Osteoblast (primary cell): Measurements from ENCODE around the gene CNKSR2. TPM values are rescaled to one million over a fixed set of nuclear protein-coding genes. Genes with fewer than 3 reads are reported as not detected.

Experiments used
- DNase-seq: peaks from one replicate; pipeline ENCODE4 v3.0.0; 2011; ENCODE audit warnings: low spot score, mixed read lengths; ENCODE audit not compliant: insufficient read length; ENCODE audit errors: missing footprints
- H2AFZ ChIP-seq: 2 replicates; pipeline ENCODE4 v1.6.0; 2011; ENCODE audit warnings: mild to moderate bottlenecking, low read length
- H3K27ac ChIP-seq: 2 replicates; pipeline ENCODE4 v1.5.1; 2011; ENCODE audit warnings: mild to moderate bottlenecking, low read depth, low read length, moderate library complexity
- H3K27me3 ChIP-seq: 2 replicates; pipeline ENCODE4 v1.6.0; 2012; ENCODE audit warnings: mild to moderate bottlenecking, control low read depth, inconsistent platforms, low read length, moderate library complexity; ENCODE audit not compliant: insufficient read depth
- H3K36me3 ChIP-seq: 2 replicates; pipeline ENCODE4 v1.5.1; 2011; ENCODE audit warnings: mild to moderate bottlenecking, low read length, control low read depth, moderate library complexity; ENCODE audit not compliant: insufficient read depth
- H3K4me1 ChIP-seq: 2 replicates; pipeline ENCODE4 v1.5.1; 2011; ENCODE audit warnings: mild to moderate bottlenecking, low read length, control low read depth, moderate library complexity; ENCODE audit not compliant: insufficient read depth
- H3K4me2 ChIP-seq: 2 replicates; pipeline ENCODE4 v1.6.0; 2011; ENCODE audit warnings: mild to moderate bottlenecking, low read length; ENCODE audit not compliant: insufficient read depth
- H3K4me3 ChIP-seq: fragments of 200-600 bp; sonication (generic); 3 replicates; pipeline ENCODE4 v1.5.1; 2012; ENCODE audit warnings: mild to moderate bottlenecking, low read length, inconsistent platforms; ENCODE audit not compliant: insufficient read depth
- H3K79me2 ChIP-seq: 2 replicates; pipeline ENCODE4 v1.6.0; 2012; ENCODE audit warnings: mild to moderate bottlenecking, low read length, control low read depth, inconsistent platforms; ENCODE audit not compliant: insufficient read depth
- H3K9me3 ChIP-seq: 2 replicates; pipeline ENCODE4 v1.5.1; 2011; ENCODE audit warnings: low read depth, low read length, control low read depth
- H4K20me1 ChIP-seq: 2 replicates; pipeline ENCODE4 v1.6.0; 2012; ENCODE audit warnings: mild to moderate bottlenecking, low read length, control low read depth; ENCODE audit not compliant: insufficient read depth
- CTCF ChIP-seq: IDR thresholded peaks from 2 replicates; pipeline ENCODE4 v1.5.1; 2011; ENCODE audit warnings: mild to moderate bottlenecking, low read depth, low read length, moderate library complexity; ENCODE audit errors: extremely low read depth
- total RNA-seq: library from RNA; depleted of rRNA; stranded (reverse); fragments of >200 nt; gene quantifications from 2 replicates; pipeline ENCODE4 v1.2.3, GENCODE V29; 2012

The CNKSR2 gene
- total RNA-seq, 1 donor = 1.8 TPM

DNA sequence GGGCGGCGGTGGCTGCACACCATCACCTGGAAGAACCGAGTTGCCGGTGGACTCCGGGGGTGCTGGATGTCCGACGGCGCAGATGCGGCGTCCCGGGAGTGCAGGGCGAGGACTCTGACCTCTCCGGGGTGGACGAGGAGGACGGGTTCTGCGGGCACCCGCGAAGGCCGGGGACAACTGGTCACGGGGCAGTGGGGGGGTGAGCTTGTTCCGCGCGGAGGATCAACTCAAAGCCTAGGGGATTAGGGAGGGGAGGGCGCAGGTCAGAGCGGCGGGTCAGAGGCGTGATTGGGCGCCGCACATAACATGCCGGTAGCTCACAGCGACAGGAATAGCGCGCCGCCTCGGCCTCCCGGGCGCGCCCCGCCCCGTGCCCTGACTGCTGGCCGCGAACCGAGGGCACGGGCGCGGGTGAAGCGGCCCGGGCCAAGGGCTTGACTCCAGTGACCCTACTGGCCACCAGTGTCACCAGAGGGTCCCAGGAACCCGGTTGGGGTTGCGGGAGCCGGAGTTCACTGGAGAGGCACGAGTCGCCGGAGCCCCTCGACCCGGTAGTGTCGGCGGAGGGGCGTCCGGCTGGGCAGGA is 284.0 kb downstream of the CNKSR2 start, which contains the start of gene KLHL34:
TSS of gene KLHL34 (minus strand) at position 179 of the 586 bp plus-strand sequence. CDS start 542 bp downstream, outside the sequence.
- Histone ChIP-seq H3K9me3 (no peaks in the 10 kb centered on the region), H3K27ac (no peak within 1 kb of the TSS), H3K4me2 (no peak within 1 kb of the TSS), H3K4me3 (no peak within 1 kb of the TSS), H3K79me2 (no peaks in the 10 kb centered on the region), H2AFZ (no peak within 1 kb of the TSS), H3K27me3 (no peaks in the 10 kb centered on the region), H3K36me3 (no peaks in the 10 kb centered on the region), H3K4me1 (no peaks in the 10 kb centered on the region), H4K20me1 (no peaks in the 10 kb centered on the region)
- no peak for DNase-seq
- TF ChIP-seq CTCF = no peak

DNA sequence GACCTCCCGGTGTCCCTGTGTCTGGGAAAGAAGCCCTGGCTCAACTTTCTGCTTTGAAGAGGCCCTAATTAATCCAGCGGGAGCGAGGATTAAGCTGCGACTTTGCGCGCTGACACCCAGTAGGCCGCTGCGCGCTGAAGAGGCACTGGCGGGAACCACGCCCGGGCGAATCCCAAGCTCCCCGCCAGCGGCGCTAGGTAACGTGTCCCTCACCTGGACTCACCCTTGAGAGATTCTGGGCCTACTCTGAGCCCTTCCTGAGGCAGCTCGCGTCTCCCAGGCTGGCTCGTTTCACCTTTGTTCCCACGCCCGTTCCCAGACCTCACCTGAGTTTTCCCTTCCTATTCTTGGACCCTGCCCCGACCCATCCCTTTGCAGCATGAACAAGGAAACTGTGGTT is 284.5 kb downstream of the CNKSR2 start:
- Histone ChIP-seq H3K27ac (no peak overlapping the region), H3K4me1 (no peaks in the 10 kb centered on the region), H3K27me3 (no peaks in the 10 kb centered on the region), H3K36me3 (no peaks in the 10 kb centered on the region), H3K9me3 (no peaks in the 10 kb centered on the region), H3K4me3 (no peak overlapping the region), H3K4me2 (no peak overlapping the region), H3K79me2 (no peaks in the 10 kb centered on the region), H2AFZ (no peak overlapping the region), H4K20me1 (no peaks in the 10 kb centered on the region)
- no peak for DNase-seq
- no peak for TF ChIP-seq CTCF

DNA sequence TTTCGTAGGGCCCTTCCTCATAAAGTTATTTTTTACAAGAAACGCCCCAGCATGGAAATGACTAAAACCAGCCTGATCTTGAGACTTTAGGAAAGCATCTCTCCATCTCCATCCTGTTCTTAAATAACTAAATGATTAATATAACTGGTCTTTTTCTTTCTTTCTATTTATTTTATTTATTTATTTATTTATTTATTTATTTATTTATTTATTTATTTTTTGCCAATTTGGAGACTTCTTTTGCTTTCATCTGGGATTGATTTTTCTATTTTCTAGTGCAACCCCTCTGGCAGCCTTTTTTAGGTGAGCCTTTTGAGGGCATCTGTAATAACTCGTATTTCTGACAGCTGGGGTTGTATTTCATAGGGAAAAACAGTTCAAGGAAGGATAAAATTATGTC is 285.1 kb downstream of the CNKSR2 start:
- TF ChIP-seq CTCF = no peak
- no peaks in the 10 kb centered on the region for H3K79me2 ChIP-seq
- H3K27ac ChIP-seq = no peak overlapping the region
- no peaks in the 10 kb centered on the region for H3K36me3 ChIP-seq
- H2AFZ ChIP-seq = no peak overlapping the region
- no peak overlapping the region for H3K4me2 ChIP-seq
- DNase-seq = peak; percentile 62
- H3K27me3 ChIP-seq = no peaks in the 10 kb centered on the region
- H3K4me1 ChIP-seq = no peaks in the 10 kb centered on the region
- no peak overlapping the region for H3K4me3 ChIP-seq
- H3K9me3 ChIP-seq = no peaks in the 10 kb centered on the region
- H4K20me1 ChIP-seq = no peaks in the 10 kb centered on the region

- no peak for TF ChIP-seq CTCF
- Histone ChIP-seq H3K9me3 (no peaks in the 10 kb centered on the region), H4K20me1 (no peaks in the 10 kb centered on the region), H3K27me3 (no peaks in the 10 kb centered on the region), H3K4me3 (no peak overlapping the region), H3K27ac (no peak overlapping the region), H3K4me2 (no peak overlapping the region), H2AFZ (no peak overlapping the region), H3K4me1 (no peaks in the 10 kb centered on the region), H3K79me2 (no peaks in the 10 kb centered on the region), H3K36me3 (no peaks in the 10 kb centered on the region)
- no peak for DNase-seq
Observed at GRCh38 chrX:21660156-21660555, 285.9 kb downstream of the CNKSR2 start.
